GM20000 (cell line): ENCODE results near the gene ANGPTL5.
A peak's percentile ranks its signal among the peaks of the same experiment; 100 is the strongest.

Experiments
- DNase-seq: peaks from one replicate; pipeline ENCODE4 v3.0.0; 2012; ENCODE audit warnings: low spot score
- TF ChIP-seq, protein P1 (sequence below): IDR thresholded peaks from 2 replicates; pipeline ENCODE4 v1.5.1; 2012; ENCODE audit warnings: mild to moderate bottlenecking, control low read depth; ENCODE audit errors: extremely low read depth, missing control alignments

The ANGPTL5 gene

DNA sequence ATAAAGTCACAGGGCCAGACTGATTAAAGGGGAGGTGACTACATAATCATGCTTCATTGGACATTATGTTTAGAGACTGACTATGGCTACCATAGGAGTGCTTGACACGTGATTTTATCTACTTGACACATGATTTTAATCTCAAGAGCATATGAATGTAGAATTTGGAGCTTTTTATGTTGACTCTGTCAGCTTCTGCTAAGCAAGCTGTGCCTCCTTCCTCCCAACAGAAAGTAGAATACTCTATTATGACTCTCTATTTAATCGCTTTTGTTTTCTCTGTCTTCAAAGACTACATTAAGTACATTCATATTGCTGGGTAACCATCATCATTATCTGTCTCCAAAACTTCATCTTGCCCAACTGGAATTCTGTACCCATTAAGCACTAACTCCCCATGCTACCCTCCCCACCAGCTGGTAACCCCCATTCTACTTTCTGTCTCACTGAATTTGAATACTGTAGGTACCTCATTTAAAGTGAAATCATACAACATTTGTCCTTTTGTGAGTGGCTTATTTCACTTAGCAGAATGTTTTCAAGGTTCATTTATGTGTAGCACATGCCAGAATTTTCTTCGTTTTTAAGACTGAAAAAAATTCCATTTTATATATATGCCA, 24.7 kb upstream of the ANGPTL5 start:
- DNase-seq: no peak

GRCh38 chr11:101931692-101932091, 15.4 kb upstream of the ANGPTL5 start:
- DNase-seq: no peak
- TF ChIP-seq, protein P1, sequence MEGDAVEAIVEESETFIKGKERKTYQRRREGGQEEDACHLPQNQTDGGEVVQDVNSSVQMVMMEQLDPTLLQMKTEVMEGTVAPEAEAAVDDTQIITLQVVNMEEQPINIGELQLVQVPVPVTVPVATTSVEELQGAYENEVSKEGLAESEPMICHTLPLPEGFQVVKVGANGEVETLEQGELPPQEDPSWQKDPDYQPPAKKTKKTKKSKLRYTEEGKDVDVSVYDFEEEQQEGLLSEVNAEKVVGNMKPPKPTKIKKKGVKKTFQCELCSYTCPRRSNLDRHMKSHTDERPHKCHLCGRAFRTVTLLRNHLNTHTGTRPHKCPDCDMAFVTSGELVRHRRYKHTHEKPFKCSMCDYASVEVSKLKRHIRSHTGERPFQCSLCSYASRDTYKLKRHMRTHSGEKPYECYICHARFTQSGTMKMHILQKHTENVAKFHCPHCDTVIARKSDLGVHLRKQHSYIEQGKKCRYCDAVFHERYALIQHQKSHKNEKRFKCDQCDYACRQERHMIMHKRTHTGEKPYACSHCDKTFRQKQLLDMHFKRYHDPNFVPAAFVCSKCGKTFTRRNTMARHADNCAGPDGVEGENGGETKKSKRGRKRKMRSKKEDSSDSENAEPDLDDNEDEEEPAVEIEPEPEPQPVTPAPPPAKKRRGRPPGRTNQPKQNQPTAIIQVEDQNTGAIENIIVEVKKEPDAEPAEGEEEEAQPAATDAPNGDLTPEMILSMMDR: no peak

More for the DNA sequence above, 24.7 kb upstream of the ANGPTL5 start:
- TF ChIP-seq, protein P1: no peak

GRCh38 chr11:101929294-101929915, 13.1 kb upstream of the ANGPTL5 start:
- no peak for DNase-seq
- TF ChIP-seq, protein P1: no peak

GRCh38 chr11:101923554-101923953, 7.2 kb upstream of the ANGPTL5 start:
- TF ChIP-seq, protein P1: no peak
- no peak for DNase-seq

DNA sequence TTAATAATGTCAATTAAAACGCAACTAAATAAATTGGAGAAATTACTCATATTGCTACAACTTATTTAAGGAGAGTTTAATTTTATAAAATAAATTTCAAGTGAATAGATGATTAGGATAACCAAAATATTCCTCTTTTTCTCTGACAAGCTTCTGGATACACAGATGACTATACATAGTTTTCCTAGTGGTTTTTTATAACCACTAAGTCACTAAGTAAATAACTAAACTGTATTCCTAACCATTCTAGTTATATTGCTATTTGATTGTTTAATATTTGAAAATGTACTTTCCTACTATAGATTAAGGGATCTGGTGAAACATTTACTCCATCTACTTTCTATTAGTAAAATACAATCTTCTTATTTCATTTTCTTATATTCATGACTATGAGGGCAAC, 4.7 kb upstream of the ANGPTL5 start:
- TF ChIP-seq, protein P1: no peak
- no peak for DNase-seq

- TF ChIP-seq, protein P1: no peak
- DNase-seq: no peak
Observed at GRCh38 chr11:101917226-101917625, 904 bp upstream of the ANGPTL5 start.

DNA sequence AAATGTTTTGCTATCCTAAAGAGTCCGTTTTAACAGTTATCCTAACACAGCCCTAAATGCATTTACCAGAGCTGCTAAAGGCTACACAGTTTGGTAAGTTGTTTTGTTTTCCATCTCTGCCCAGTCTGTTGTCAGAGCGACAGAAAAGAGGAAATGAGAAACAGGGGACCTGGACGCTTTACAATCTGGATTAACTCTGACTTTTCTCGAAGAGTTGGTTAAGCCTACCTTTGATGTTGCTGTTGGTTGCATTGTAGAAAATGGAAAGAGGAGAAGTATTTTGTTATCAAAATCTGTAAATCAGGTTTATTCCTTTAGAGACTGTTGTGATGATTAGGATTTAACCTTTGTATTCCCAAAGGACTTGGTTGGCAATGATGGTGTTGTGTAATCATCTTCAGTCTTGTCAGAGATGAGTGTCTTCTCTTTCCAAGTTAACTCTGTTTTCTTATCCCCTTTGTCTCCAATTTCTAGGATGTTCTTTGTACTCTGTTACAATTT, 481 bp downstream of the ANGPTL5 start:
- peak; percentile 25 for DNase-seq
- TF ChIP-seq, protein P1: no peak
